ENCODE results near the gene VIP. TPM values are rescaled to one million over a fixed set of nuclear protein-coding genes. Genes with fewer than 3 reads are reported as not detected.

VIP gene
- total and polyA plus RNA-seq, 2 of the 4 experiments (the other 2 are of a cell fraction), result not detected

- H4K8ac ChIP-seq (ENCODE audit: low read depth in 2 of 2, low read length in 2 of 2), result peak overlapping the region; percentile 94 to 97
- peak overlapping the region; percentile 34; the same call in 1 of the 2 replicates for H3K23ac ChIP-seq (ENCODE audit: low read depth, low read length)
- H3K4me3 ChIP-seq (ENCODE audit: insufficient read depth, low read depth, low read length), result no peak overlapping the region
- no peaks in the 10 kb centered on the region; a peak in 1 of 4 replicates for H3K79me1 ChIP-seq (ENCODE audit: low read depth in 1 of 2, low read length in 2 of 2)
- in situ Hi-C loops (cut with MboI; ENCODE audit: low sequenced_read_pairs), result no loop called here
- H3K27me3 ChIP-seq (ENCODE audit: control insufficient read depth, insufficient read depth, low read length), result no peaks in the 10 kb centered on the region
- ATAC-seq (ENCODE audit: low read depth) (peak; percentile 46), DNase-seq (peak; percentile 62)
- H2AFZ ChIP-seq (replicated peaks; ENCODE audit: low read length, poor library complexity), result peak overlapping the region; percentile 77
- peaks cover 17% of the 10 kb centered on the region for H3K4me1 ChIP-seq (ENCODE audit: control insufficient read depth, insufficient read depth, low read length)
- dilution Hi-C loops (cut with HindIII; ENCODE audit: low sequenced_read_pairs, unreplicated experiment), result no loop called here
- no peaks in the 10 kb centered on the region; the same call in 1 of the 2 replicates for H3K9me1 ChIP-seq (ENCODE audit: insufficient read depth, low read length)
- BruUV-seq (replicated peaks), result no TSS peak
- H2BK5ac ChIP-seq (ENCODE audit: low read depth, low read length, poor library complexity, severe bottlenecking), result peak overlapping the region; percentile 96
- peak overlapping the region; percentile 91 for H3K56ac ChIP-seq (ENCODE audit: extremely low read depth, insufficient read depth, low read length)
- peak overlapping the region; percentile 95 for H2BK15ac ChIP-seq (ENCODE audit: low read depth, low read length)
- intact Hi-C loops (cut with micrococcal nuclease), result loop anchor here (5.0 kb wide), 1 partner anchor 64 kb away; the partner anchor contains the start of gene SYNE1
- peak overlapping the region; percentile 86 for H2BK20ac ChIP-seq (ENCODE audit: low read depth, low read length)
- H3K4ac ChIP-seq (ENCODE audit: low read depth, low read length), result peak overlapping the region; percentile 98
- peak overlapping the region; percentile 93 for H2AK5ac ChIP-seq (ENCODE audit: low read depth, low read length)
- H3K27ac ChIP-seq (ENCODE audit: insufficient read depth, low read length), result peak overlapping the region; percentile 100
- no peaks in the 10 kb centered on the region for H3K36me3 ChIP-seq (ENCODE audit: control insufficient read depth, insufficient read depth, low read length)
- H4K5ac ChIP-seq (ENCODE audit: low read depth, low read length), result peak overlapping the region; percentile 96
- H3K9ac ChIP-seq (ENCODE audit: low read depth, low read length), result peak overlapping the region; percentile 73
- POLR2A ChIA-PET (ENCODE audit: unreplicated experiment), result no interaction called here
- H3K9me3 ChIP-seq (ENCODE audit: control insufficient read depth, insufficient read depth, low read length), result no peaks in the 10 kb centered on the region
- peak overlapping the region; percentile 93 for H2BK120ac ChIP-seq (ENCODE audit: low read depth, low read length)
- peak overlapping the region; percentile 91 for H3K4me2 ChIP-seq (ENCODE audit: low read depth, low read length)
- H3K14ac ChIP-seq (replicated peaks; ENCODE audit: low read depth, low read length), result peak overlapping the region; percentile 79
- peak overlapping the region; percentile 97 for H4K91ac ChIP-seq (ENCODE audit: insufficient read depth, low read depth, low read length)
- H2AK9ac ChIP-seq (replicated peaks; ENCODE audit: low read depth, low read length, poor library complexity), result peak overlapping the region; percentile 17
- CTCF ChIA-PET, result interaction anchor here (1.0 kb wide), 1 partner anchor 11 kb away, joined by 4 read pairs; no protein-coding TSS in a partner anchor
- 100% methylated on average over 1 of the region's 7 CpGs; no CpG with 5 or more reads in 1 of the 2 experiments for WGBS, 2 experiments (ENCODE audit: extremely low coverage in 2 of 2, insufficient read length in 1 of 2)
- H3K18ac ChIP-seq (ENCODE audit: low read depth, low read length), result peak overlapping the region; percentile 100
- TF ChIP-seq RAD21 (IDR thresholded peaks at IDR 0.05; ENCODE audit: low read length) (peak; percentile 37; the same call in 1 of the 2 replicates), SMC3 (IDR thresholded peaks at IDR 0.05; ENCODE audit: low read depth, low read length) (no peak)
- TF ChIP-seq, protein P1, sequence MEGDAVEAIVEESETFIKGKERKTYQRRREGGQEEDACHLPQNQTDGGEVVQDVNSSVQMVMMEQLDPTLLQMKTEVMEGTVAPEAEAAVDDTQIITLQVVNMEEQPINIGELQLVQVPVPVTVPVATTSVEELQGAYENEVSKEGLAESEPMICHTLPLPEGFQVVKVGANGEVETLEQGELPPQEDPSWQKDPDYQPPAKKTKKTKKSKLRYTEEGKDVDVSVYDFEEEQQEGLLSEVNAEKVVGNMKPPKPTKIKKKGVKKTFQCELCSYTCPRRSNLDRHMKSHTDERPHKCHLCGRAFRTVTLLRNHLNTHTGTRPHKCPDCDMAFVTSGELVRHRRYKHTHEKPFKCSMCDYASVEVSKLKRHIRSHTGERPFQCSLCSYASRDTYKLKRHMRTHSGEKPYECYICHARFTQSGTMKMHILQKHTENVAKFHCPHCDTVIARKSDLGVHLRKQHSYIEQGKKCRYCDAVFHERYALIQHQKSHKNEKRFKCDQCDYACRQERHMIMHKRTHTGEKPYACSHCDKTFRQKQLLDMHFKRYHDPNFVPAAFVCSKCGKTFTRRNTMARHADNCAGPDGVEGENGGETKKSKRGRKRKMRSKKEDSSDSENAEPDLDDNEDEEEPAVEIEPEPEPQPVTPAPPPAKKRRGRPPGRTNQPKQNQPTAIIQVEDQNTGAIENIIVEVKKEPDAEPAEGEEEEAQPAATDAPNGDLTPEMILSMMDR (conservative IDR thresholded peaks at IDR 0.05; ENCODE audit: low read depth, low read length), result peak; percentile 33; the same call in 1 of the 2 replicates
- H4K20me1 ChIP-seq (ENCODE audit: insufficient read depth, low read length), result no peaks in the 10 kb centered on the region
These were observed 49.3 kb upstream of the VIP start for GRCh38 chr6:152701081-152701862.
